HG02588 (cell line): ENCODE measurements around the gene IL17A.
A peak's percentile ranks its signal among the peaks of the same experiment; 100 is the strongest.
"Not testable (repeated sequence)": the region's sequence is repeated elsewhere in the genome, so short reads cannot be mapped to it uniquely, and the experiment has no call there.

Experiments
- ATAC-seq: cut with Tn5 transposase; IDR thresholded peaks from one replicate; pipeline ENCODE4 v1.9.1; 2021; ENCODE audit warnings: mild to moderate bottlenecking, moderate library complexity; ENCODE audit not compliant: unreplicated experiment

The IL17A gene

DNA sequence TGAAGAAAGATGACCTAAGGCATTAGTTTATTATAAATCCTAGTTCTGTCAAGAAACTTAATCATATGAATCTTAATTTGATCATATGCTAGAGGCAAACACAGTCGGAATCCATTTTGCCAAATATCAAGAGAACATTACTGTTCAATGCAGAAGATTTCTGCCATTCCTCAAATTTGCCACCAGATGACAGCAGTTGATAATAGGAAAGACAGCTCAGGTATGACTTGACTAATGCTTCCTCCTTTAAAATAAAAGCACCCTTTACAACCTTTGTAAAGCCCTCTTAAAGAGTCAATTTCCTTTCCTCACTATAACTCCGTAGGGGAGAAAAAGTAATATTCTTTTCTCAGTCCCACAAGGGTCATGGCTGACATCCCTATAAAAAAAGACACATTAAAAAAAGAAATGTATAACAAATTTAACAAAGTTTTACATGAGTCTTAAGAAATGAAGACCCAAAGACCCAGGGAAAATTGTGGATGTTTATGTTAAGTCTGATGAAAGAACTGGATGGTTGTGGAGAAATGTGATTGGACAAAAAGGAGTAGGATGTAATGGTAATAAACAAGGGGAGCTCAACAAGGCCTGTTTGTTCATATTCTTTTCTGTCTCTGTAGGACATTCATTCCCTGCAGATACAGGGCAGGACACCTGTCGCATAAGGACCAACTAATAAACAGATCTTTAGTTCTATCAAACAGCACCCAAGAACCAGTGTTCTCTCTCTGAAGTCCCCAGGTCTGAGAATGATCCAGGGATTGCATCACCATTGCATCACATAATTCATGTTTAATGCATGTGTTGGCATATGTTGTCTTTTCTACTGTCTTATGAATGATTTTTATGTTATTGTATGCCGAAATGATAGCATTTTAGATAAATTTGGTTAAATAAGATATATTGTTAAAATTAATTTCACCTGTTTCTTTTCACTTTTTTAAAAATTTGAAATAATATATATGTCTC is 23.0 kb upstream of the IL17A start:
- ATAC-seq: no peak

GRCh38 chr6:52164319-52165094 is 21.7 kb upstream of the IL17A start:
- ATAC-seq: no peak

DNA sequence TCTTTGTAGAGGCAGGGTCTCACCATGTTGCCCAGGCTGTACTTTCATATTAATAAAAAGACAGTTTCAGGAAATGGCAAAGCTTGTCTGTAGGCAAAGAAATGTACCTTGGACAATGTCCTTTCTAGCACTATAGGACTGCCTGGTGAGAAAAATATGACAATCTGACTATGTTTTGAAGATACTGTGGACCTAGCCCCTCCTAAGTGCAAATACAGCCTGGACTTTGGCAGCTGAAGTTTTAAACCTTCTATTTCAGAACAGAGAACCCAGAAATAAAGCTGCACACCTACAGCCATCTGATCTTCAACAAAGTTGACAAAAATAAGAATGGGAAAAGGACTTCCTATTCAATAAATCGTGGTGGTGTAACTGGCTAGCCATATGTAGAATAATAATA is 18.9 kb upstream of the IL17A start:
- ATAC-seq: no peak

GRCh38 chr6:52168351-52168750 is 17.8 kb upstream of the IL17A start:
- ATAC-seq: not testable (repeated sequence)

- ATAC-seq: no peak
Measured at GRCh38 chr6:52174118-52174517, 12.1 kb upstream of the IL17A start.

- peak; percentile 49 for ATAC-seq
Measured at GRCh38 chr6:52176550-52176949, 9.6 kb upstream of the IL17A start.

DNA sequence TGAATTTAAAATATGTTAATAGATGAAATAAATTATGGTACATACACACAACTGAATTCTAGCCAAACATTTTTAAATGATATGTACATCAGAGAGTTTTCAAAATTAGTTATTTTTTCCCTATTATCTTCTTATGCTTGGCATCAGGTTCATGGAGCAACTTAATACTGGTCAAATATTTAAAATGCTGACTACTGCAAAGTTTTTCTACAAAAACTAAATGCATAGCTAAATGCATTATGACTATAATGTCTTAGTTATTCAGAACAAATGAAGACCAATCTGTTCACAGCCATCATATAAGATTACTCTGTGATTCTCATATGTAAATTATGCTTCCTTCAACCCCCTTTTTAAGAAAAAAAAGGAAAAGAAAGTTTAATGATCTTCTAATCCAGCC is 8.2 kb upstream of the IL17A start:
- ATAC-seq: no peak

DNA sequence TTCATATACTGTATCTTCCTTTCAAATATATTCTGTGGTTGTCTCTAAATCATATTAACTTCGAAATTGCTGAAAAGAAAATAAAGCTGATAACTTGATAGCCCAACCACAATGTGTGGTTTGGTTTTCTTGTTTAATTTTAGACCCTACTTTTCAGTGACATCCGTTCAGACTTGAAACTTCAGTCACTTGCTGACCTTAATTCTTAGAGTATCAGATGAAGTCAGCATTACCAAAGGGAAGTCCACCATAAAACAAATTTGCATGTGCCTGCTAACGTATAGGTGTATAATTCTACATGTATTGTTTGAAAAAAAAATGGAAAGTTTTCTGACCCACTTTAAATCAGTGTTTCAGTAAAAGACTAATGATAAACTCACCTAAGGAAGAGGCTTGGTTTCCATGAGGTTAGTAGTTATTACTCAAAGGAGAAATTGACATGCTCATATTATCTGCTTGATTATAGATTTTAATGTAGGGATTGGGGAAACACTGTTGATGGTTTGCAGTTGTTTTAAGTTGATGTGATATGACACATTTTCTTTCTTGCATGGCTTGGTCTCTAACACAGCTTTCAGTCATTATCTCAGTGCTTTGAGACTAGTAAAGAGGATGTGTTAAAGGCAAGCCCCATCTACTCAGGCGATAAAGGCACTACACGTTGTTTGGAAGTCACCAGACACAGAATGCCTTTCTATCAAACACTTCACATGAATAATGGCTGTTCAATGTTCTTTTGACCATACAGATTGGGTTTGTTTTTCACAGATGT is 5.2 kb upstream of the IL17A start:
- ATAC-seq: peak; percentile 66

- ATAC-seq: no peak
Measured at GRCh38 chr6:52183131-52183713, 3.0 kb upstream of the IL17A start.

- peak; percentile 70 for ATAC-seq
Measured at GRCh38 chr6:52186480-52186879, 305 bp downstream of the IL17A start.

- no peak for ATAC-seq
Measured at GRCh38 chr6:52187098-52187497, 923 bp downstream of the IL17A start.

DNA sequence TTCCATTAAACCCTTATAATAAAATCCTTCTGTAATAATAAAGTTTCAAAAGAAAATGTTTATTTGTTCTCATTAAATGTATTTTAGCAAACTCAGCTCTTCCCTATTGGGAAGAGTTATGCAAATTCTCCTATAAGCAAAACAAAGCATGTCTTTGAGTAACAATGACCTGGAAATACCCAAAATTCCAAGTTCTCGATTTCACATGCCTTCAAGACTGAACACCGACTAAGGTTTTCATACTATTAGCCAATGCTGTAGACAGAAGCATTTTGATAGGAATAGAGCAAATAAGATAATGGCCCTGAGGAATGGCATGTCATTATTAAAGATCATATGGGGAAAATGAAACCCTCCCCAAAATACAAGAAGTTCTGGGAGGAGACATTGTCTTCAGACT is 3.8 kb downstream of the IL17A start:
- ATAC-seq: no peak

DNA sequence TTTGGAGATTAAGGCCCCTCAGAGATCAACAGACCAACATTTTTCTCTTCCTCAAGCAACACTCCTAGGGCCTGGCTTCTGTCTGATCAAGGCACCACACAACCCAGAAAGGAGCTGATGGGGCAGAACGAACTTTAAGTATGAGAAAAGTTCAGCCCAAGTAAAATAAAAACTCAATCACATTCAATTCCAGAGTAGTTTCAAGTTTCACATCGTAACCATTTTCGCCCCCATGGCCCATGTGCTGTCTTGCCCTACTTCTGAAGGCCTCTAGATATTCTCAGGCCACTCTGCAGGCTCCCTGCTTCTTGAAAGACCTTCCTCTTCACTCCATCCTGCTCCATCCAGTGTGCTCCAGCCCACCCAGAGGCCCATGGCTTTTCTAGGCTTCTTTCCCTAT is 4.2 kb downstream of the IL17A start:
- ATAC-seq: no peak

DNA sequence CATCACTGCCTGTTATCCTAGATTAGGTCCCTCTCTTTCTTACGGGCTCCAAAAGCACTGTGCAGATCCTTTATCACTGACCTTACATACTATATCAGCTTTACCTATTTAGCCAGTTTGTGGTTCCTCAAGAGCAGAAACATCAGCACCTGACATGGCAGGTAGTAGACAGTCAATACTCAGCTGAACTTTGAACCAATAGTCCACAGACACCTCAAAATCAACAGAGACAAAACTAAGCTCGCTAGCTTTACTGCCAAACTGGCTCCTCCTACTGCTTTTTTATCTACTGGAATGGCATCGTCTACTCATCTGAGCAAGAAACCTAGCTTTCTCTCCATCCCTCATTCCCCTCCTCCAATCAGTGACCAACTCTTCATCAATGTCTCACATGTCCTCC is 5.6 kb downstream of the IL17A start:
- no peak for ATAC-seq

DNA sequence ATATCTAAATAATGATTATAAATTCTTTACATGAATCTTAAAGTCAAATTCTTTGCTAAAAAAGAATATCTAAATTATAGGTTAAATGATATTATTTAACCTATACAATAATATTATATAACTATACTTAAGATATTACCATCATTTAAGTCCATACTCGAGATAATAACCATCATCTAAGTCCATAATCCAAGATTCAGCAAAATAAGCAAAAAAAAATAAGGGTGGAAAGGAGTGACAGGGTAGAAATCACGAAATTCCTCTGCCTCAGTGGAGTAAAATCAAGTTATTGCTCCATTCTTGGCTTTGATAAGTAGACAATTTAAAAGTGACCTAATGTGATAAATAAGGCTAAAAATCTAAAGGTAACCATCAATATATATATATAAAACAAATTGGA is 9.7 kb downstream of the IL17A start:
- no peak for ATAC-seq

DNA sequence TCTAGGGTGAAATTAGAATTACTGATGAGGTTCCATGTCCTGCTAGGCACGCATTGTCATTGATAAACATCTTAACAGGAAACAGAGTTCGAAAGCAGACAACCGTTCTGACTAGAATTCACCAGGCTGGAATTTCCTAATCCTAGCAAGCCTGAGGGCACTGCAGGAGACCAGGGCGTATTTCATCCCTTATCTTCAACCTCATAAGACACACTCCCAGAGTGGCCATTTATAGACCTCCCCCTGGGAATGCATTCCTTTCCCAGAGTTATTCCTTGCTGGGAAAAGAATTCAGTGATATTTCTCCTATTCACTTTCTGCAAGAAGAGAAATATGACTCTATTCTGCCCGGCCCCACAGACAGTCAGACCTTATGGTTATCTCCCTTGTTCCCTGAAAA is 13.9 kb downstream of the IL17A start:
- ATAC-seq: not testable (repeated sequence)

DNA sequence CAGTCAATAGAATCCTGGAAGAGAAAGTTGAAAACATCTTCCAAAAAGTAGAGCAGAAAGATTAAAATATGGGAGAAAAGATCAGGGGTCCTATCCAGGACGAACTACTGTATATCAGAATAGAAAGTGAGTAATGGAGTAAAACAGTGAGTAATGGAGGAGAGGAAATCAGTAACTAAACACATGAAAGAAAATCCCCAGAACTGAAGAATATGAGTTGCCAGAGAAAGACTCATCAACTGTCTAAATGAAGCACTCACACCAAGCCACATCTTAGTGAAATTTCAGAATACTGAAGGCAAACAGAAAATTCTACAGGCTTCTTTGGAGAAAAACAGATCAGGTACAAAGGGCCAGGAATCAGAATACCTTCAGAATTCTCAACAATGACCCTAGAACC is 14.9 kb downstream of the IL17A start:
- ATAC-seq: no peak

DNA sequence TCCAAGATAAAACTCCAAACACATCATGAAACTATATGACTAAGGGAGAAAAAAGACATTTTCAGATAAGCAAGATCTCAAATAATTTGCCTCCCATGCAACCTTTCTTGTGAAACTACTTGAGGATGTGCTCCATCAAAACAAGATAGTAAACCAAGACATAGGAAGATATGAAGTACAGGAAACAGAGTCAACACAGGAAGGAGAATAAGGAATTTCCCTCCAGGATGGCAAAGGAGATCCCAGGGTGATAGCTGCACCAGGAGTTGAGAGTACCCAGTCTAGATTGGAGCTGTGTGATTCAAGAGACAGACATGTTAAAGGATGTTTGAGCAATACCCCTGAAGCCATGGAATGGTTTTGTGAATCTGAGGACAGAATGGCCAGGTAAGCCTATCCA is 15.3 kb downstream of the IL17A start:
- no peak for ATAC-seq

- no peak for ATAC-seq
Measured at GRCh38 chr6:52207066-52207465, 20.9 kb downstream of the IL17A start.

GRCh38 chr6:52208612-52209011 is 22.4 kb downstream of the IL17A start:
- no peak for ATAC-seq

DNA sequence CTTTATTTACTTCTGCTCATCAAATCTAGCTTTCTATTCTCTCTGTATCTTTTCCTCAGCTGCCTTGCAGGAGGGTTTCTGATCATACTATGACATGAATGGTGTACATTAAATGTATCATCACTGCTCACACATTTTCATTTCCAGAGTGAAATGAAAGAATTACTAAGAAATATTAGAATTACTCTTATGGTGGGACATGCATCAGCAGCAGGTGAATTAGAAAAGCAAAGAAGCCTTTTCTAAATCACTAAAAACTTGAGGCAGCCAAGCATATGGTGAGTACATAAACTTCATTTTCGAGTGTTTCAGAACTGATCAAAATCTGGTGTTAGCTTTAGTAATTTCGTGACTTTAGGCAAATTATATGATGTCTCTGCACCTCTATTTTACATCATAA is 23.6 kb downstream of the IL17A start:
- ATAC-seq: peak; percentile 37
